ENCODE data around the gene KMT2E.
"Not testable (repeated sequence)": the region's sequence is repeated elsewhere in the genome, so short reads cannot be mapped to it uniquely, and the experiment has no call there.

Gene KMT2E

DNA sequence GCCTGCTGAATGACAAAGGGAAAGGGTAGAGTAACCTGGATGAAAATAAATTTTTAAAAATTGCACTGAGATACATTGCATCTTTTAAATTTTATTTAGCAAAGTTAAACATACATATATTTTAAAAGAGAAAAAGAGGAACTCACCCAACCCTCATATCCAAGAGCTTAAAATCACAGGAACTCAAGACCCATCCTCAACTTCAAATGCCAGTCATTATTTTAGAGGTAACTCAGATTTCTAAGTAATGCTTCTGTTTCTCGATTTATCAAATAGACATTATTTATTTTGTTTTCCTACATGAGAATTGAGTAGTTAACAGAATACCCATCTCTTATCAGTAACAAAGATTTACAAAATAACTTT is 32.4 kb upstream of the KMT2E start:
- no peak for DNase-seq (ENCODE audit: low read depth in 3 of 3, low spot score in 1 of 3)

DNA sequence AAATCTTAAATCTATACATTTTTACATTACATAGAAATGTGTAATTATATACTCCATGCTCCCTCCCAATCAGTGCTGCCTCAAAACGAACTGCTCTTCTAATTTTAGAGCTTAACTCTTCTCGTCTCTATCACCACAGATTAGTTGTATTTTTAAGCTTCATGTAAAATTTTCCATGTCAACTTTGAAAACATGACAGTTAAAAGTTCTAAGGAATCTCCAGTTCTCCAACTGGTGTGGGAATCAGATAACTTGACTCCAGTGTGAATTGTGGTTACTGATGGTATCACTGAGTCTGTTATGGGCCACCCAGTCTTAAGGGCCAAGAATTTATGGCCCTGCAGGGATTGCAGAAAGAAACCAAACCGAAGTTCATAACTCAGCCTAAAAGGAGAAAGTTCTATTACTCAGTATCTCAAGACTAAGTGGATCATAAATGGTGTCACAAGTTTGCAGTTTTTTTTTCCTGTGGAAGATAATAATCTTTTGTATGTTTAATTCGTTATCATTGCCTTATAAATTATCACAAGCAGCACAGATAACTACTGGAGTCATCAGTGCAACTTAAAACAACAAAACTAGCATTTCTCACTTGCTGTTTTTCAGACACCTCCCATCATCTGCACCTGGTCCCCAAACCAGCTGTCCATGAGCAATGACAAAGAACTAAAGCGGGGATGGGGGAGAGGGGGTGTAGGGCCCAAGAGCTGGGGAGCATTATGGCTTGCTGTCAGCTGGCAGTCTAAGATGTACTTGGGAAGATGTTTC is 31.5 kb upstream of the KMT2E start:
- no peak for DNase-seq (ENCODE audit: low read depth in 3 of 3, low spot score in 1 of 3)

GRCh38 chr7:104983076-104983577 is 30.9 kb upstream of the KMT2E start:
- no peak for DNase-seq (ENCODE audit: low read depth in 3 of 3, low spot score in 1 of 3)

- peak; percentile 54 to 69 (median 55) for DNase-seq (ENCODE audit: low read depth in 3 of 3, low spot score in 1 of 3)
Observed at GRCh38 chr7:104983578-104984539, 30.1 kb upstream of the KMT2E start.

- no peak for DNase-seq (ENCODE audit: low read depth in 3 of 3, low spot score in 1 of 3)
Observed at GRCh38 chr7:104984585-104985258, 29.3 kb upstream of the KMT2E start.

DNA sequence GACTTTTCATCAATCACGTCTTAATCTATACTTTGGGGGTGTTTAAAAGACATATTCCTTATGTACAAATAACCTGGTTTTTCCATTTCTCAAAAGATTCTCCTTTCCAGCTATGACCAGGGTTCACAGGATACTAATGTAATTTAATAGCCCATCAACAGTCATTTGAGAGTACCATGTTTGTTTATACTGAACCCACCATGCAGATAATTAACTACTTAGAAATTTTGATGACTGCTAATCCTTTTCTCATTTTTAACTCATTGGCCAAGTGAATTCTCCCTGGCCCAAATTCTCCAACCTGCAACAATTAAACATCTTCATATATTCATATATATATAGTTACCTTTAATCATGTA is 28.8 kb upstream of the KMT2E start:
- no peak for DNase-seq (ENCODE audit: low read depth in 3 of 3, low spot score in 1 of 3)

DNA sequence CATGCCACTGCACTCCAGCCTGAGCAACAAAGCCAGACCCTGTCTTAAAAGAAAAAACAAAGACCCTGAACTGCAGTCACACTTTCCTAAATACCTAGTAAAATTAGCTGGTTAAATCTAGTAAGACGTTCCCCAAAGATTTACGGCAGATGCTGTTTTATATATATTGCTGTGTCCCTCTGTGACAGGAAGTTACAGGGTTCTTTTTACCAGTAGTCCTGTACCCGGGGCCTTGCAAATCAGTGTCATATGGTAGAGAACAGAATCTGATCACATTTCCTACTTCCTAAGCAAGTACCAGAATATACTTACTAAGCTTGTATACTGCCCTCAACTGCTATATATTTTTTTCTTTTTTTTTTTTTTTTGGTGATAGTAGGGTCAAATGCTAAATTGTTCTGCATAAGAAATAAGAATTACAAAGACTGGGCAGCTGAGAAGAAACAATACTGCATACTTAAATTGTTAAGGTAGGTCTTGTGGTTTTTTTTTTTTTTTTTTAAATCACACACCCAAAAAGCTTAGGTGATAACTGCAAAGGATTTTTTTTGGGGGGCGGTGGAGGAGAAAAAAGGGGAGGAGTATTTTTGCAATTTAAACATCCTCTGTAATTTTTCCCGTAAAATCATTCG is 27.3 kb upstream of the KMT2E start:
- DNase-seq (ENCODE audit: low read depth in 3 of 3, low spot score in 1 of 3), result no peak

- not testable (repeated sequence) for DNase-seq (ENCODE audit: low read depth in 3 of 3, low spot score in 1 of 3)
Observed at GRCh38 chr7:104987403-104987802, 26.6 kb upstream of the KMT2E start.

- DNase-seq (ENCODE audit: low read depth in 3 of 3, low spot score in 1 of 3), result no peak
Observed at GRCh38 chr7:104990983-104991382, 23.0 kb upstream of the KMT2E start.

GRCh38 chr7:104992306-104992705 is 21.7 kb upstream of the KMT2E start:
- no peak for DNase-seq (ENCODE audit: low read depth in 3 of 3, low spot score in 1 of 3)

GRCh38 chr7:104993217-104993862 is 20.7 kb upstream of the KMT2E start:
- DNase-seq (ENCODE audit: low read depth in 3 of 3, low spot score in 1 of 3), result no peak

- DNase-seq (ENCODE audit: low read depth in 3 of 3, low spot score in 1 of 3), result no peak
Observed at GRCh38 chr7:104998040-104998752, 15.8 kb upstream of the KMT2E start.

DNA sequence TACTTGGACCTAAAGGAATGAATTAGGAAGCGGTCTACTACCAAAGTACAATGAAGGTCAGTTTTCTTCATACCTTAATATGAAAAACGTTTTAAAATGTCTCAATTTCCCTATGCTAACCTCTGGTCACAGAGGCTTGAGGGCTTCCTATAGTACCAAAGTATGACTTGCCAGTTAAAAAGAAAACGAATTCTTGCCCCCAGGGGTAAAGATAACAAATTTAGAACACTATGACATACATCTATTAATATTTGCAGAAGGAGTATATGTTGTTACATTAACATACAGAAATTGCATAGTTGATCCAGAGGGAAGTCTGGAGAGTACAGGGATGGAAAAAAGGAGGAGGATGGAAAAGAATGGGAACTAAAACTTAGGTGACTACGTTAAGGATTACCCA is 13.8 kb upstream of the KMT2E start:
- DNase-seq (ENCODE audit: low read depth in 3 of 3, low spot score in 1 of 3), result no peak

DNA sequence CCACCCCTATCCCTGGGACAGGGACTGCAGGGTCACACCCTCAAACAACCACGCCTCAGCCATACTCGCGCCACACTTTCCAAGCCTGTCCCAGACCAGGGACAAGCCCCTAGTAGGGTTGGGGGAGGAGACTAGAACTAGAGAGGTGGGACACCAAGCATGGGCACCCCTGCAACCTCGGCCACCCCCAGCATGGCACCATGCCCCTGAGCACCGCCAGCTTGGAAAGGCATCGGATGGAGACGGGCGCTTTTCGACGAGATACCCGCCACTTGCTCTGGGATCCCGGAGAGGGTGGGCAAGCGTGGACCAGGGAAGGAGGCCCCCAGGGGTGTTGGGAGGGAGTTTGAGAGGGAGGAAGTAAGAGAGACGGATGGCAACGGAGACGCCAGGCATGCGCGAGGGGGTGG is 13.1 kb upstream of the KMT2E start:
- no peak for DNase-seq (ENCODE audit: low read depth in 3 of 3, low spot score in 1 of 3)

GRCh38 chr7:105001652-105002184 is 12.3 kb upstream of the KMT2E start:
- DNase-seq (ENCODE audit: low read depth in 3 of 3, low spot score in 1 of 3), result no peak

- DNase-seq (ENCODE audit: low read depth in 3 of 3, low spot score in 1 of 3), result no peak
Observed at GRCh38 chr7:105003275-105003674, 10.7 kb upstream of the KMT2E start.

DNA sequence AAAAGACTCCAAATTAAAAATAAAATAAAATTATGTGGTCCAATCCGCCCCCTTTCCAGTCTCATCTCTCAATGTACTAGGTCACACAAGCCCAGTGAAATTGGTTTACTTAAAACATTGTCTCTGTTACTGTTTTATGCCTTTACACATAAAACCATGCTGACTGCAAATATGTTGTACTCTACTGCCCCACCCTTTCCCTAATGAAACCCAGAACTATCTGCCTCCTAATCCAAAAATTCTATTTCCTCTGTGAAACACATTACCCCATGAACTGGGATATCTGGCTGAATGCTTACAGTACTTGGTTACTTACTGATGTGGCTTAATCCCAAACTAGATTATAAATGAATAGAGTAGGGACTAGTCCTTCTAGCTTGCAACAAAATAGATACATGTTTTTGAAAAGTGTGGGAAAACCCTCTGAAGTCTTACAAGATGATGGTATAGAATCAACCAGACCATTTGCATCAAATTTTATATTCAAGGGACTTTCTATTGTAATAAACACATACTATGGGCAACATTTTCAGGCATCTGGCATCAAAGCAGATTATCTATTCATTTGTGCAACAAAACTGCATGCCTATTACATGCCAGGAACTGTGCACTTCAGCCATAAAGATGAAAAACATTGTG is 10.0 kb upstream of the KMT2E start:
- DNase-seq (ENCODE audit: low read depth in 3 of 3, low spot score in 1 of 3), result no peak

DNA sequence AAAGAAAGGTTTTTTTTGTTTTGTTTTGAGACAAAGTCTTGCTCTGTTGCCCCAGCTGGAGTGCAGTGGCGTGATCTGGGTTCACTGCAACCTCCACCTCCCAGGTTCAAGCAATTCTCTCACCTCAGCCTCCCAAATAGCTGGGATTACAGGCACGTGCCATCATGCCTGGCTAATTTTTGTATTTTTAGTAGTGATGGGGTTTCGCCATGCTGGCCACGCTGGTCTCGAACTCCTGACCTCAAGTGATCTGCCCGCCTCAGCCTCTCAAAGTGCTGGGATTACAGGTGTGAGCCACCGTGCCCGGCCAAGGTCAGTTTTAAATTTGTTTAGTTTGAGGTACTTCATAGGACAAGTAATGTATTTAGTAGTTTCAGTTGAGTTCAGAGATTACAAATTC is 9.0 kb upstream of the KMT2E start:
- DNase-seq (ENCODE audit: low read depth in 3 of 3, low spot score in 1 of 3), result not testable (repeated sequence)

DNA sequence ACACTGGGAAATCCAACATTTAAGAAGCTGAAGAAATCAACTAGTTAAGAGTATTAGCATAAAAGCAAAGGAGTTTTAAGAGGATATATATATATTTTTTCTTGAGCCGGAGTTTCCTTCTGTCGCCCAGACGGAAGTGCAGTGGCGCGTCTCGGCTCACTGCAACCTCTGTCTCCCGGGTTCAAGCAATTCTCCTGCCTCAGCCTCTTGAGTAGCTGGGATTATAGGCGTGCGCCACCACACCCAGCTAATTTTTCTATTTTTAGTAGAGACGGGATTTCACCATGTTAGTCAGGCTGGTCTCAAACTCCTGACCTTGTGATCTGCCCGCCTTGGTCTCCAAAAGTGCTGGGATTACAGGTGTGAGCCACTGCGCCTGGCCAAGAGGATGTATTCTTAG is 8.5 kb upstream of the KMT2E start:
- DNase-seq (ENCODE audit: low read depth in 3 of 3, low spot score in 1 of 3), result not testable (repeated sequence)
